OCI-LY1 (cell line): Measurements from ENCODE around the gene TP53BP2.

ENCODE experiments used
- CTCF ChIP-seq: fragments of 200-600 bp; sonication (generic), shearing (Covaris generic); IDR thresholded peaks from 2 replicates; pipeline ENCODE4 v1.5.1; 2017; ENCODE audit warnings: mild to moderate bottlenecking, antibody characterized with exemption, low read length, moderate library complexity, mixed read lengths
- EZH2 ChIP-seq: fragments of 200-600 bp; sonication (generic), shearing (Covaris generic); IDR thresholded peaks from 2 replicates; pipeline ENCODE4 v1.8.0; 2017; ENCODE audit warnings: borderline replicate concordance, mixed run types, mild to moderate bottlenecking, antibody characterized with exemption, low read length, moderate library complexity, mixed read lengths

GRCh38 chr1:223765036-223765718 is 80.6 kb downstream of the TP53BP2 start:
- TF ChIP-seq CTCF (no peak), EZH2 (no peak)
